Smooth muscle cell (in vitro differentiated cells): Measurements from ENCODE around the gene PRR3. TPM values are rescaled to one million over a fixed set of nuclear protein-coding genes. Genes with fewer than 3 reads are reported as not detected.
"Not testable (repeated sequence)": the region's sequence is repeated elsewhere in the genome, so short reads cannot be mapped to it uniquely, and the experiment has no call there.

Experiments used
- DNase-seq: peaks from one replicate; lab custom pipeline; 2025; ENCODE audit not compliant: unreplicated experiment; lab: John Stamatoyannopoulos, UW
- H2AFZ ChIP-seq: fragments of 200-600 bp; sonication (generic); 2 replicates; pipeline ENCODE4 v1.6.0; 2016; ENCODE audit warnings: antibody characterized with exemption, low read depth, mild to moderate bottlenecking
- H3F3A ChIP-seq: fragments of 200-600 bp; sonication (generic); 2 replicates; pipeline ENCODE4 v1.6.0; 2017; ENCODE audit warnings: antibody characterized with exemption, low read depth
- H3K27ac ChIP-seq: fragments of 200-600 bp; sonication (generic); 2 replicates; pipeline ENCODE4 v1.5.1; 2016; ENCODE audit warnings: low read depth, mild to moderate bottlenecking
- H3K27me3 ChIP-seq: fragments of 200-600 bp; sonication (generic); 2 replicates; pipeline ENCODE4 v1.6.1; 2016; ENCODE audit warnings: low read depth, mild to moderate bottlenecking
- H3K36me3 ChIP-seq: fragments of 200-600 bp; sonication (generic); 2 replicates; pipeline ENCODE4 v1.5.1; 2016; ENCODE audit warnings: low read depth
- H3K4me1 ChIP-seq: fragments of 200-600 bp; sonication (generic); 2 replicates; pipeline ENCODE4 v1.5.1; 2016; ENCODE audit warnings: low read depth
- H3K4me2 ChIP-seq: fragments of 200-600 bp; sonication (generic); 2 replicates; pipeline ENCODE4 v1.6.0; 2016; ENCODE audit warnings: mild to moderate bottlenecking
- H3K4me3 ChIP-seq: fragments of 200-600 bp; sonication (generic); 2 replicates; pipeline ENCODE4 v1.5.1; 2016; ENCODE audit warnings: mild to moderate bottlenecking
- H3K79me2 ChIP-seq: fragments of 200-600 bp; sonication (generic); 2 replicates; pipeline ENCODE4 v1.6.0; 2016; ENCODE audit warnings: low read depth, mild to moderate bottlenecking
- H3K9ac ChIP-seq: fragments of 200-600 bp; sonication (generic); 2 replicates; pipeline ENCODE4 v1.6.0; 2016; ENCODE audit warnings: low read depth
- H3K9me3 ChIP-seq: fragments of 200-600 bp; sonication (generic); replicated peaks from 2 replicates; pipeline ENCODE4 v1.5.1; 2016; ENCODE audit warnings: low read depth
- H4K20me1 ChIP-seq: fragments of 200-600 bp; sonication (generic); 2 replicates; pipeline ENCODE4 v1.6.0; 2016; ENCODE audit warnings: low read depth
- WGBS: methylation state at CpG from one replicate; pipeline ENCODE4 v1.1.7; 2016; ENCODE audit warnings: low lambda C conversion rate; 5-methylcytosine and 5-hydroxymethylcytosine counted together
- polyA plus RNA-seq: library from polyadenylated mRNA; unstranded; fragments of >200 nt; fragmentation: Nextera tagmentation; extraction: Ambion mirVana; gene quantifications from 2 replicates; pipeline ENCODE4 v1.2.1, GENCODE V29; 2016
- total RNA-seq: library from RNA; depleted of rRNA; stranded (reverse); fragments of >200 nt; gene quantifications from 2 replicates; pipeline ENCODE4 v1.2.3, GENCODE V29; 2014
- TF ChIP-seq, protein P1 (sequence below): fragments of 200-600 bp; sonication (generic); IDR thresholded peaks from 2 replicates; pipeline ENCODE4 v1.5.1; 2017; ENCODE audit warnings: borderline replicate concordance, mild to moderate bottlenecking, antibody characterized with exemption; ENCODE audit not compliant: insufficient read depth, poor library complexity, severe bottlenecking

PRR3 gene
- total and polyA plus RNA-seq, 2 experiments from 2014 or later: 13.1 to 29.4 TPM

DNA sequence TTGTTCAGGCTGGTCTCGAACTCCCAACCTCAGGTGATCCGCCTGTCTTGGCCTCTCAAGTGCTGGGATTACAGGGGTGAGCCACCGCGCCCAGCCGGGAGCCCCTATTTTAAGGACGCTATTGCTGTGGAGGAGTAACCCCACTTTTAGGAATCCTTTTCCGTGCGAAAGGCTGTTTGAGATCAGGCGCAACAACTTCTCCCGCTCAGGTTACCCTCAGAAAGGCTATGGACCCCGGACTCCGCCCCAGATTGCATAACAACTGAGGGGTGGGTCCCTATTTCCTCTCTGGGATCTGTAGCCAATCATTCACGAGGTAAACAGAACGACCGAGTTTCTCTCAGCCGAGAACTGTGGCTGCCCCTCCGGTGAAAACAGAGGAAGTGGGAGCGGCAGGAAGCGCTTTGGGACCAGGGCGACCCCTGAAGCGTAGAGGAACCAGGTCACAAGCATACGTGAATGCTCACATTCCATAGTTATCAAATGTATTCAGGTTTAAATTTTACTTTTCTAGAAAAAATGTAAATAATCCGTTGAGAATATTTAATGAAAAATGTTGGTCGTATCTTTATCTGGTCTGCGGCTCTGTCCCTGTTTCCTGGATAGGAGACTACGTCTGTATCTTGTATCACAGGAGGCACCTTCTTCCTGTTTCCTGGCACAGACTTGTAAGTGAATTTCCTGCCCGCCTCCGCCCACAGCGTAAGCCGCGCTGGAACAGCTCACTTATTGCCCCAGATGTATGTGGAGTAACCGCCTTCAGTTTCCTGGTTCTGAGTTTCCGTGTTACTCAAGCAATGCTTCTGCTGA, 40.9 kb upstream of the PRR3 start:
- Histone ChIP-seq H3K4me3 (peak overlapping the region; percentile 59), H3K27ac (peak overlapping the region; percentile 80), H3K79me2 (no peaks in the 10 kb centered on the region), H3K4me1 (no peaks in the 10 kb centered on the region), H3K9me3 (no peaks in the 10 kb centered on the region), H3K27me3 (no peaks in the 10 kb centered on the region), H4K20me1 (no peaks in the 10 kb centered on the region), H3K36me3 (no peaks in the 10 kb centered on the region), H3F3A (peaks cover 9% of the 10 kb centered on the region), H3K9ac (peak overlapping the region; percentile 85), H2AFZ (peak overlapping the region; percentile 46), H3K4me2 (peak overlapping the region; percentile 85)
- peak; percentile 12 for DNase-seq
- TF ChIP-seq, protein P1, sequence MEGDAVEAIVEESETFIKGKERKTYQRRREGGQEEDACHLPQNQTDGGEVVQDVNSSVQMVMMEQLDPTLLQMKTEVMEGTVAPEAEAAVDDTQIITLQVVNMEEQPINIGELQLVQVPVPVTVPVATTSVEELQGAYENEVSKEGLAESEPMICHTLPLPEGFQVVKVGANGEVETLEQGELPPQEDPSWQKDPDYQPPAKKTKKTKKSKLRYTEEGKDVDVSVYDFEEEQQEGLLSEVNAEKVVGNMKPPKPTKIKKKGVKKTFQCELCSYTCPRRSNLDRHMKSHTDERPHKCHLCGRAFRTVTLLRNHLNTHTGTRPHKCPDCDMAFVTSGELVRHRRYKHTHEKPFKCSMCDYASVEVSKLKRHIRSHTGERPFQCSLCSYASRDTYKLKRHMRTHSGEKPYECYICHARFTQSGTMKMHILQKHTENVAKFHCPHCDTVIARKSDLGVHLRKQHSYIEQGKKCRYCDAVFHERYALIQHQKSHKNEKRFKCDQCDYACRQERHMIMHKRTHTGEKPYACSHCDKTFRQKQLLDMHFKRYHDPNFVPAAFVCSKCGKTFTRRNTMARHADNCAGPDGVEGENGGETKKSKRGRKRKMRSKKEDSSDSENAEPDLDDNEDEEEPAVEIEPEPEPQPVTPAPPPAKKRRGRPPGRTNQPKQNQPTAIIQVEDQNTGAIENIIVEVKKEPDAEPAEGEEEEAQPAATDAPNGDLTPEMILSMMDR: no peak
- 4% methylated on average over 33 of the region's 33 CpGs for WGBS

- not testable (repeated sequence) for DNase-seq, H3K9me3 ChIP-seq, H3K36me3 ChIP-seq, H3K79me2 ChIP-seq, H3K27me3 ChIP-seq, H4K20me1 ChIP-seq, H3F3A ChIP-seq, H3K4me1 ChIP-seq
- H3K27ac ChIP-seq: peak overlapping the region; percentile 80
- peak overlapping the region; percentile 85 for H3K4me2 ChIP-seq
- WGBS: 72% methylated on average over 9 of the region's 9 CpGs
- peak overlapping the region; percentile 85 for H3K9ac ChIP-seq
- peak overlapping the region; percentile 46 for H2AFZ ChIP-seq
- H3K4me3 ChIP-seq: peak overlapping the region; percentile 59
Observed at GRCh38 chr6:30516754-30517076, 40.4 kb upstream of the PRR3 start.

- WGBS: 95% methylated on average over 18 of the region's 21 CpGs
- H3K4me1 ChIP-seq, H3F3A ChIP-seq, H2AFZ ChIP-seq, H3K9me3 ChIP-seq, H3K27ac ChIP-seq, H3K4me2 ChIP-seq, H3K36me3 ChIP-seq, H3K79me2 ChIP-seq, H3K27me3 ChIP-seq, H4K20me1 ChIP-seq, H3K9ac ChIP-seq, DNase-seq, H3K4me3 ChIP-seq: not testable (repeated sequence)
Observed at GRCh38 chr6:30517767-30518504, 39.2 kb upstream of the PRR3 start.

- not testable (repeated sequence) for H4K20me1 ChIP-seq, H3K4me1 ChIP-seq, H3K27me3 ChIP-seq, H3K4me3 ChIP-seq, H3K27ac ChIP-seq, H2AFZ ChIP-seq, H3F3A ChIP-seq, H3K4me2 ChIP-seq, H3K79me2 ChIP-seq, H3K36me3 ChIP-seq, H3K9ac ChIP-seq, DNase-seq, H3K9me3 ChIP-seq
- 79% methylated on average over 19 of the region's 19 CpGs for WGBS
Observed at GRCh38 chr6:30518505-30519145, 38.5 kb upstream of the PRR3 start.

- Histone ChIP-seq H2AFZ (no peak overlapping the region), H3K4me2 (no peak overlapping the region)
Observed at GRCh38 chr6:30520522-30520921, 36.6 kb upstream of the PRR3 start.

GRCh38 chr6:30521082-30521481, 36.0 kb upstream of the PRR3 start:
- not testable (repeated sequence) for H3K79me2 ChIP-seq, DNase-seq, H3K4me1 ChIP-seq, H3F3A ChIP-seq, H3K36me3 ChIP-seq, H2AFZ ChIP-seq, H3K4me2 ChIP-seq, H4K20me1 ChIP-seq, H3K27me3 ChIP-seq, H3K9me3 ChIP-seq, H3K4me3 ChIP-seq, H3K9ac ChIP-seq
- peak overlapping the region; percentile 17 for H3K27ac ChIP-seq
- 41% methylated on average over 7 of the region's 7 CpGs for WGBS

More at GRCh38 chr6:30520522-30520921, 36.6 kb upstream of the PRR3 start:
- Histone ChIP-seq H3K9ac (no peak overlapping the region), H3K9me3 (no peaks in the 10 kb centered on the region), H3K27ac (peak overlapping the region; percentile 17), H3K79me2 (no peaks in the 10 kb centered on the region), H3F3A (peaks cover 5% of the 10 kb centered on the region), H3K27me3 (no peaks in the 10 kb centered on the region), H3K36me3 (no peaks in the 10 kb centered on the region), H3K4me3 (no peak overlapping the region), H4K20me1 (no peaks in the 10 kb centered on the region), H3K4me1 (no peaks in the 10 kb centered on the region)
- no peak for DNase-seq
- TF ChIP-seq, protein P1: no peak
- 67% methylated on average over 6 of the region's 6 CpGs for WGBS
